HK-2 (cell line): Measurements from ENCODE around the gene KCNK2.
"Not testable (repeated sequence)": the region's sequence is repeated elsewhere in the genome, so short reads cannot be mapped to it uniquely, and the experiment has no call there.

Experiments used
- DNase-seq: peaks from one replicate; pipeline ENCODE4 v3.0.0-alpha.2; 2018; ENCODE audit not compliant: unreplicated experiment

KCNK2 gene

GRCh38 chr1:215156232-215156631, 73.7 kb downstream of the KCNK2 start:
- no peak for DNase-seq

GRCh38 chr1:215160351-215160750, 77.8 kb downstream of the KCNK2 start:
- DNase-seq: no peak

GRCh38 chr1:215163144-215163543, 80.6 kb downstream of the KCNK2 start:
- DNase-seq: not testable (repeated sequence)

GRCh38 chr1:215166886-215167285, 84.3 kb downstream of the KCNK2 start:
- no peak for DNase-seq

GRCh38 chr1:215181518-215181917, 99.0 kb downstream of the KCNK2 start:
- no peak for DNase-seq

- DNase-seq: no peak
Observed at GRCh38 chr1:215185067-215185620, 102.6 kb downstream of the KCNK2 start.

- DNase-seq: no peak
Observed at GRCh38 chr1:215188302-215188950, 105.9 kb downstream of the KCNK2 start.

- no peak for DNase-seq
Observed at GRCh38 chr1:215192306-215192705, 109.8 kb downstream of the KCNK2 start.

GRCh38 chr1:215198021-215198420, 115.5 kb downstream of the KCNK2 start:
- DNase-seq: no peak

GRCh38 chr1:215200121-215200520, 117.6 kb downstream of the KCNK2 start:
- DNase-seq: no peak

- no peak for DNase-seq
Observed at GRCh38 chr1:215201283-215201682, 118.7 kb downstream of the KCNK2 start.

GRCh38 chr1:215202868-215203267, 120.3 kb downstream of the KCNK2 start:
- no peak for DNase-seq

- no peak for DNase-seq
Observed at GRCh38 chr1:215210167-215210566, 127.6 kb downstream of the KCNK2 start.

- DNase-seq: no peak
Observed at GRCh38 chr1:215215846-215216245, 133.3 kb downstream of the KCNK2 start.

- no peak for DNase-seq
Observed at GRCh38 chr1:215219372-215219771, 136.8 kb downstream of the KCNK2 start.

GRCh38 chr1:215220346-215220745, 137.8 kb downstream of the KCNK2 start:
- no peak for DNase-seq

GRCh38 chr1:215226757-215227156, 144.2 kb downstream of the KCNK2 start:
- no peak for DNase-seq

GRCh38 chr1:215228193-215228592, 145.7 kb downstream of the KCNK2 start:
- DNase-seq: no peak

GRCh38 chr1:215241451-215241850, 158.9 kb downstream of the KCNK2 start:
- DNase-seq: no peak

- DNase-seq: no peak
Observed at GRCh38 chr1:215243345-215244054, 161.0 kb downstream of the KCNK2 start.

GRCh38 chr1:215250913-215251312, 168.4 kb downstream of the KCNK2 start:
- DNase-seq: no peak

- no peak for DNase-seq
Observed at GRCh38 chr1:215251428-215251827, 168.9 kb downstream of the KCNK2 start.

GRCh38 chr1:215252164-215252563, 169.6 kb downstream of the KCNK2 start:
- no peak for DNase-seq
